Epidermal melanocyte (primary cell): ENCODE measurements around the gene ANP32B.
"Not testable (repeated sequence)": the region's sequence is repeated elsewhere in the genome, so short reads cannot be mapped to it uniquely, and the experiment has no call there.

Experiments
- DNase-seq: peaks from one replicate; pipeline ENCODE4 v3.0.0; 2011; ENCODE audit warnings: low spot score; ENCODE audit not compliant: insufficient read length

The ANP32B gene

DNA sequence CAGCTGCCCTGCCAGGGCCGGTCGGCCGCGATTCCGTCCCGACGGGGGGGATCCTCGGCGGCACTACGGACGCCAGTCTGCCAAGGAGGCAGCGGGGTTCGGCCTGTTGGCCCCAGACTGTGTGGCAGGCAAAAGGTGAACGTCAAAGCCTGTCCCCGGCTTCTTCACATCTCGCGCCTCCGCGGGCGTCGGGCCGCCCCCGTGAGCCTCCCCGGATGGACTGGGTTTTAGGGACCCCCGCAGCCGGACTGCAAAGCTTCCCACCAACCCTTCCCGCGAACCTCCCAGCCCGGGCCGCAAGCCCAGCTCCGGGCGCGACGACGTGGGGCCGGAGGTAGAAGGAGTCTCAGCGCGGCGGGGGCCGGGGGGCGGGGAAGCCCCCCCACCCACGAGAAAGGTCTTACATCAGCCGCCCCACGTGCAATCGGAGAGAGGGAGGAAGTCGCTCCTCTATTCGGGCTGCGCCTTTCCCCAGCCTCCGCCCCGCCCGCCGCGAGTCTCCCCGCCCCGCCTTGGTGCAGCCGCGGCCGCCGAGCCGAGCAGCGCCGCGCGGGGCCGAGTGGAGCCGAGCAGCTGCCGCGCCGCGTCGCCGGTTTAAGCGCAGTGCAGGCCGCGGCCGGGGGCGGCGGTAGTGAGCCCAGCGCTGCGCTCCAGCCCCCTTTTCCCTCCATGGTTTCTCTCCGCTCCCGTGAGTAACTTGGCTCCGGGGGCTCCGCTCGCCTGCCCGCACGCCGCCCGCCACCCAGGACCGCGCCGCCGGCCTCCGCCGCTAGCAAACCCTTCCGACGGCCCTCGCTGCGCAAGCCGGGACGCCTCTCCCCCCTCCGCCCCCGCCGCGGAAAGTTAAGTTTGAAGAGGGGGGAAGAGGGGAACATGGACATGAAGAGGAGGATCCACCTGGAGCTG is at the start of gene ANP32B:
ANP32B (plus strand) TSS at position 659 of the 906 bp plus-strand sequence; CDS start at position 874, 215 bp downstream.
- DNase-seq: peak; percentile 68

DNA sequence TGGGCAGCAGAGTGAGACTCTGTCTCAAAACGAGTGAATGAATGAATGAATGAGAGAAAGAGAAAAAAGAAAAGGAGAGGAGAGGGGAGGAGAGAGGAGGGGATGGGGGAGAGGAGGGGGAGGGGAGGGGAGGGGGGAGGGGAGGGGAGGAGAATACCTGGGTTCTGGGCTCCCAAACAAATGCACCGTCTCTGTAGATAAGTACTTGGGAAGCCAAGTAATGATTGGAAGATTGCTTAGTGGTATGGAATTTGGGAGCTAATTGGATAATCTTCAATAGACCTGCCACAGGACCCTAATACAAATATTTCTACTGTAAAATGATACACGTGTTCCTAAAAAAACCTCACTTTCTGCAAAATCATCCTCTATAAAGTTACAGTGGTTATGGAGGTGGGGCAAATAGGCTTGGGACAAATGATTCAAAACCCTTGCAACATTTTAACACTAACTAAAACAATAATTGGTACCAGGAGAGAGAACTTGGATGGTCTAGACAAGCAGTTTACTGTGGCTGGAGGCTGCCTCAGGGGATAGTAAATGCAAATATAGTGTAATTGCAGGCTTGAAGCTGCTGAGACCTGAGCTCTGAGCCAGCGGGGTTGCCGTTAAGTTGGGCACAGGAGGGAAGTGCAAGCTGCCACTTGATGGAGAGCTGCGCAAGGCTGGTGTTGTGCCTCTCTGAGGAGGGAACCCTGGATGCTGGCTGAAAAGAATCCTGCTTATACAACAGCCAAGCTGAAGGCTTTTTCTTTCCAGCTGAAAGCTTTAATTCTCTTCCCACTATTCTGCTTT is 48.6 kb upstream of the ANP32B start:
- no peak for DNase-seq

DNA sequence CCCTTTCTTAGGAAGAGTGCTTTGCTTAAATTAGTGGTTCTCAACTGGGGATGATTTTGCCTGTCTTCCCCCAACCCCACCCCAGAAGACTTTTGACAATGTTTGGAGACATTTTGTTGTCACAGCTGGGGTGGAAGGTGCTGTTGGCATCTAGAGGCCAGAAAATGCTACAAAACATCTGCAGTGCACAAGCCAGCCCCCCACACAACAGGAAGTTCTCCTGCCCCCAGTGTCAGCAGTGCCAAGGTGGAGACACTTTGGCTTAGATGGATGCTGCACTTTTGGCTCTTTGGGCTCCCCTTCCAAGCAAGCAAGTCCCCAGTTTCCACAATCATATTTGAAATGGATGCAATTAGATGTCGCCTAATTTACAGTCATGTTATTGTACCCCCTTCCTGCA is 47.9 kb upstream of the ANP32B start:
- DNase-seq: no peak

DNA sequence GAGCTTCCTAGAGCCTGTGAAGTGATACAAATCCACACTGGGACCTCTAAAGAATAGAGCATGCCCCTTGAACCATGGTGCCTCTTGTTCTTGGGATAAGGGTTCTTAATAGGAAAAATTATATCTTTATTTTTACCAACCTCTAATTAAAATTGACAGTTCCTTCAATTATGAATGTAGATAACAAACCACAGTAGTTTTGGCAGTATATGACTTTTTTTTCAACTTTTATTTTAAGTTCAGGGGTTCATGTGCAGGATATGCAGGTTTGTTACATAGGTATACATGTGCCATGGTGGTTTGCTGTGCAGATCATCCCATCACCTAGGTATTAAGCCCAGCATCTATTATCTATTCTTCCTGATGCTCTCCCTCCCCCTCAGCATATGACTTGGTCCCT is 46.1 kb upstream of the ANP32B start:
- DNase-seq: no peak

DNA sequence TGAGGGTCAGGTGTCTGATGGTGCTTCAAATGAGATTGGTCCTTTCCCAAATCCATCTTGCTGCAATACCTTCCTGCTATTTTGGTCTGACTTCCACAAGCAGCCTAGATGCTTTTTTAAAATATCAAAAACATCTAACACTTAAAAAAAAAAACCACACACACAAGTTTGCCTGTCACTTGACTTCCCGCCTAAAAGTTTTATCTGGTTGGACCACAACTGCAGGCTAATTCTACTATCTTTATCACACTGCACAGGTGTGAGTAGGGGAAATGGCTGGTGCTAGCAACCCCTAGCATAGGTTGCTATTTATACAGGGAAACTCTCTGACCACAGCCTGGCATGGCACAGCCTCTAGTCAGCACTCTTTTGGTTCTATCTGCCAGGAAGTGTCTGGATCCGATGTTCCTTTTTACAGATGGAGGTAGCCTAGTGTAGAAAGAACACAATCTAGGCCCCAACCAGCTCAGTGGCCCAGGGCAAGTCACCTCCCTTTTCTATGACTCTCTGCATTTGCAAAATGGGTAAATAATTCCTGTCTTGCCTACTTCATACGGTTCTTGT is 45.0 kb upstream of the ANP32B start, which contains the start of gene HEMGN:
HEMGN (minus strand) TSS at position 92 of the 564 bp plus-strand sequence; CDS start at position 56, 36 bp downstream.
- DNase-seq: no peak

GRCh38 chr9:97940233-97940632 is 42.9 kb upstream of the ANP32B start:
- DNase-seq: no peak

DNA sequence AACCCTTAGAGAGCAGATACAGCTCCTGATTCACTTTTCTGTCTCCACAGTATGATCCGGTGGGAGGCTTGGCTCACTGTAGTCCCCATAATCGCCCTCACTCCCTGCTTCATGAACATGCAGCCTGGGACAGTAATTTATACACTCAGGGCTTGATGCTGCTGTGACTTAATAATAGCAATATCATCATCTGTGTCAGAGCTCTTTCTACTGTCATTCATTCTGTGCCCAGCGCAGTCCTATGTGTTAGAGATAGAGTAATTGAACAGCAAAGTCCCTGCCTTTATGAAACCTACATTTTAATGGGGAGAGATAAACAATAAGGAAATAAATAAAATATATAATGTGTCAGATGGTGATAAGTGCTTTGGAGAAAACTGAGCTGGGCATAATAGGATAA is 42.4 kb upstream of the ANP32B start:
- no peak for DNase-seq

GRCh38 chr9:97941323-97941722 is 41.8 kb upstream of the ANP32B start:
- no peak for DNase-seq

GRCh38 chr9:97943308-97943855 is 39.8 kb upstream of the ANP32B start:
- DNase-seq: no peak

GRCh38 chr9:97944612-97945011 is 38.5 kb upstream of the ANP32B start:
- no peak for DNase-seq

DNA sequence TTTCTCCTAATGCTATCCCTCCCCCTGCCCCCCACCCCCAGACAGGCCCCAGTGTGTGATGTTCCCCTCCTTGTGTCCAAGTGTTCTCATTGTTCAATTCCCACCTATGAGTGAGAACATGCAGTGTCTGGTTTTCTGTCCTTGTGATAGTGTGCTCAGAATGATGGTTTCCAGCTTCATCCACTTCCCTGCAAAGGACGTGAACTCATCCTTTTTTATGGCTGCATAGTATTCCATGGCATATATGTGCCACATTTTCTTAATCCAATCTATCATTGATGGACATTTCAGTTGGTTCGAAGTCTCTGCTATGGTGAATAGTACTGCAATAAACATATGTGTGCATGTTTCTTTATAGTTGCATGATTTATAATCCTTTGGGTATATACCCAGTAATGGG is 37.7 kb upstream of the ANP32B start:
- DNase-seq: not testable (repeated sequence)

GRCh38 chr9:97947094-97947493 is 36.0 kb upstream of the ANP32B start:
- DNase-seq: not testable (repeated sequence)

GRCh38 chr9:97950873-97951272 is 32.3 kb upstream of the ANP32B start:
- not testable (repeated sequence) for DNase-seq

DNA sequence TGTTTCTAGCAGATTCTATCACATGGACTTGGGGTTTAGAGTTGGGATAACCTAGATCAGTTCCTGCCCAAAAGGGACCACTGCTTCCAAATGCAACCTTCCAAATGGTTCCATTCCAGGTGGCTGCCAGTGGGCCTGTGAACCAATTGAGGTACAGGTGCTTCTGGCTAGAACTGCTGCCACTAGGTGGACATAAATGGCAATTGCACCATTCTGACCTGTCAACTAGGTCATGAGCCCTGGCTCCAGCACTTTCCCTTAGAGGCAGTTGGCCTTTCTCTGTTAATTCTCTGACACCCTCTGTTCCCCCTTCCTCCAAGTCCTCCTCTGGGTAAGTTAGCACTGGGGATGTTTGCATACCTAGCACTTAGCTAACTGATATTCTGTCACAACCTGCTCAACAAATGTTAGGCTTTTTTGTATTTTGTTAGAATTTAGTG is 28.6 kb upstream of the ANP32B start:
- peak; percentile 31 for DNase-seq

DNA sequence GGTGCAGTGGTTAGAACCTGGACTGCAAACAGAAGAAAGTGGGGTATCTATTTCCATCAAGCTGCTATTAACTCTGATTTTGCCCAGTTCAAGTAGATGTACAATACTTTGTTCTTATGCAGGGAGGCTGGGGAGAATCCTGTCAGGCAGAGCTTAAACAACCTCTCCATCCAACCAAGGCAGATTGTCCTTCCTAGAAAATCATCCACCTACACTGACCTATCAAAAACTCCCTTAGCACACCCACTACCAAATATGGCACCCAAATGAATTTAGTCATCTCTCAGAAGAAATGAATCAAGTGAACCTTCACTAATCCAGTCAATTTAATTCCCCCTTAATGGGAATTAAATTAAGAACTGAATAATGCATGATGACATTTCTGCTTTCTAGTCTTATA is 26.8 kb upstream of the ANP32B start:
- DNase-seq: no peak

DNA sequence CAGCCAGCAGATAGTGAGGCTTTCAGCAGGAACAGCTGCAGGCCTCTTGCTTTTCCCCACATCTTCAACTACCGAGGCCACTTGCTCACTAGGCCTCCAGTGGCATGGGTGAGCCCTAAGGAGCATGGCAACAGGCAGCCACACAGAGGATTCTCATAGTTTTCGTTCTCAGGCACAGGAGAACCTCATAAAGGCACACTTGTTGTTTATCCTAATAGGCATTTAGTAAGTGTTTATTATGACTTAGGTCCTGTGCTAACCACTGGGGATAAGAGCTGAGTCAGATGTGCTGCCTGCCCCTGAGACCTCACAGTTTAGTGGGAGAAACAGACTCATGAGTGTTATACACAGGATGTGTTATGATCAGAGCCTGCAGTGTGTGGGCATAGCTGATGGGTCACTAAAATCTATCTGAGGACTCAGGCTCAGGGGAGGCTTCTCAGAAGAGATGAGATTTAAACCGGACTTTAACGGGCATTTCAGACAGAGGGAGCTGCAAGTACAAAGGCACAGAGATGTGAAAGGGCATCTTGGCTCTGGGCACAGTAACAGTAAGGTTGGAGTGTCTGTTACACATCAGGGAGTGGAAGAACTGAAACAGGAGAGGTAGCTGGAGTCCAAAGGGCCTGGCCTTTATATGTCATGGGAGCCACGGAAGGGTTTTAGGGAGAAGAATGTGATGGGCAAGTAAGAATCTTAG is 24.2 kb upstream of the ANP32B start:
- no peak for DNase-seq

DNA sequence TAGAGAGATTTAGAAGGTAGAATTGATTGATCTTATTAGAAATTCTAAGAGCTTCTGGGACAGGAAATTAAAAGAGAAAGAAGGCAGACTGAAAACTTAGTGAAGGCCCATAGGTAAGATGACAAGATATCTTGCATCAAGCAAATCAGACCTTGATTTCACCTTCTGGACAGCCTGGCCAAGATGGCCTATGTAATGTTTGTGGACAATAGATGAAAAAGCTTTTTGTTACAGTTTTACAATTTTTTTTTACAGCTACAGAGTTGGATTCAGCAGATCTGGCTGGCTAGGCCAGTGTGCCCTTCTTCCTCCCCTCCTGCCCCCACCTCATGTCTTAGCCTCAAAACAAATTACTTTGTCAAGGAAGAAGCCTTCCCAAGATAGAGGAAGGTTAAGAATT is 23.6 kb upstream of the ANP32B start:
- no peak for DNase-seq

GRCh38 chr9:97960678-97961328 is 22.3 kb upstream of the ANP32B start:
- not testable (repeated sequence) for DNase-seq

GRCh38 chr9:97961361-97961760 is 21.8 kb upstream of the ANP32B start:
- DNase-seq: no peak

GRCh38 chr9:97962136-97962535 is 21.0 kb upstream of the ANP32B start:
- no peak for DNase-seq
